HG03280 (cell line): ENCODE results near the gene GBP3.
A peak's percentile ranks its signal among the peaks of the same experiment; 100 is the strongest.
"Not testable (repeated sequence)": the region's sequence is repeated elsewhere in the genome, so short reads cannot be mapped to it uniquely, and the experiment has no call there.

Experiments
- ATAC-seq: cut with Tn5 transposase; IDR thresholded peaks from one replicate; pipeline ENCODE4 v1.9.1; 2021; ENCODE audit warnings: mild to moderate bottlenecking, moderate library complexity; ENCODE audit not compliant: unreplicated experiment

The GBP3 gene

DNA sequence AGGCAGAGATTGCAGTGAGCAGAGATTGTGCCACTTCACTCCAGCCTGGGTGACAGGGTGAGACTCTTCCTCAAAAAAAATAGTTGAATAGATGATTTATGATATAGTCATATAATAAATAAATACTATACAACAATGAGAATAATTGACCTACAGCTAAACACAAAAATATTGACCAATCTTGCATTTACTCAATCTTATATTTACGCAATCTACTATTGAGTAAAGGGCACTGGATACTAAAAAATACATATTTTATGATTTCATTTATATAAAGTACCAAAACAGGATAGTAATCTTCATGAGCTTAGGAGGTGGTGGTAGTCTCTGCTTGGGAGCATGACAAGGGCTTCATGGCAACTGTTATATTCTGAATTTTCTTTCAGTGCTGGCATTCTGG lies 19.1 kb upstream of the GBP3 start:
- ATAC-seq: no peak

DNA sequence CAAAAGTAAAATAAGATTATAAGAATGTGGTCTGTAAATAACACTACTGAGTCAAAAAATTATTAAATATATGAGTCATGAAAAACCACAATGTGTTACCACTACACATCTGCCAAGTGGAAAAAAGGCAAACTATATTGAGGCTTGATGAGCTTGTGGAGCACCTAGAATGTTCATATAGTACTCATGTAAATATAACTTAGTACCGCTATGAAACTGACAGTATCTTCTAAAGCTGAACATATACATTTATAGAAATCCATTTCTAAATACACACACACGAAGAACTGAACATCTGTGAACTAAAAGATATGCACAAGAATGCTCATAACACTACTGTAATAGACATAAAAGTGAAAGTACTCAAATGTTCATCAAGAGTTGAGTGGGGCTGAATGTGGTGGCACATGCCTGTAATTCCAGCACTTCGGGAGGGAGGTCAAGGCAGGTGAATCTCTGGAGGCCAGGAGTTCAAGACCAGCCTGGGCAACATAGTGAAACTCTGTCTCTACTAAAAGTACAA lies 18.5 kb upstream of the GBP3 start:
- peak; percentile 97 for ATAC-seq

DNA sequence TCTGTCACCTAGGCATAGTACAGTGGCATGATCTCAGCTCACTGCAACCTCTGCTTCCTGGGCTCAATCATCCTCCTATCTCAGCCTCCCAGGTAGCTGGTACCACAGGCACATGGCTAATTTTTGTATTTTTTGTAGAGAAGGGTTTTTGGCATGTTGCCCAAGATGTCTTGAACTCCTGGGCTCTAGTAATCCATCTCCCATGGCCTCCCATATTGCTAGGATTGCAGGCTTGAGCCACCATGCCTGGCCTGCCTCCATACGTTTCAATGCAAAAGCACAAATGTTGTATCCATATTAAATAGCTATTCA lies 17.6 kb upstream of the GBP3 start:
- no peak for ATAC-seq

DNA sequence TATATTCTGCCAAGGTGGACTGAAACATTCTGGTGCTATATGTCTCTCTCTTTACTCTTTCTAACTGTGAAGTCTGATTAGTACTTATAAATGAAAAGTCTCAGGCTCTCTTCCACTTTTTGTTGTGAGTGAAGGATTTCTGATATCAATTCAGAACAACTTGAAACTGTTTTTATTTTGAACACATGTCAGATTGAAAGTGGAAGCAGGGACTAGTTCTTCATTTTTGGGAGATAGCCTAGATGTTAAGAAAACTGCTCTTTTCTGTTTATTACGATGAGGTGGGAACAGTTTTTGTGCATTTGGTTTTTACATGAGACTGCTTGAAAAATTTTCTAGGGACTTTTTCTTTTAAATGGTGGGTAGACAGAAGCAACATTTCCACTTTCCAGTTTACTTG lies 14.5 kb upstream of the GBP3 start:
- no peak for ATAC-seq

DNA sequence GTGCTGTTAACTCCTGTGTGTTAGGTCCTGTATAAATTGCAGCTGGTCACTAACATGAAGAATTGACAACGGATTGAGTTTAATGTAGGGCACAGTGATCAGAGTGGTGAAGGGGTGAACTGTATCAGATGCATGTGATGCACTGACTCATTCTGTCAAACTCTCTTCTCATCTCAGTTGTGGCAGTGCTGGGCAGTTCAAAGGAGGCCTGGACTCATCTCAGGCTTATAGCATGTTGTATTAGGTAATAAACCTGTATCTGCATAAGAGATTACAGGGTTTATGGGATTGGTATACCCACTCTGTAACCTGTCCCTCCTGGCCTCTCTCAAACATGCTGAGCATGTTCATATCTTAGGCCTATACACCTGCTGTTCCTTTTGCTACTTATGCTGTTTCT lies 12.4 kb upstream of the GBP3 start:
- no peak for ATAC-seq

DNA sequence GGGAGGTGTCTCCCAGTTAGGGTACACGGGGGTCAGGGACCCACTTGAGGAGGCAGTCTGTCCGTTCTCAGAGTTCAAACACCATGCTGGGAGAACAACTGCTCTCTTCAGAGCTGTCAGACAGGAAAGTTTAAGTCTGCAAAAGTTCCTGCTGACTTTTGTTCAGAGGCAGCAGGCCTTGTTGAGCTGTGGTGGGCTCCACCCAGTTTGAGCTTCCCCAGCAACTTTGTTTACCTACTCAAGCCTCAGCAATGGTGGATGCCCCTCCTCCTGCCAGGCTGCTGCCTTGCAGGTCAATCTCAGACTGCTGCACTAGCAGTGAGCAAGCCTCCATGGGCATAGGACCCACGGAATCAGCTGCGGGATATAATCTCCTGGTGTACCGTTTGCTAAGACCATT lies 11.3 kb upstream of the GBP3 start:
- not testable (repeated sequence) for ATAC-seq

DNA sequence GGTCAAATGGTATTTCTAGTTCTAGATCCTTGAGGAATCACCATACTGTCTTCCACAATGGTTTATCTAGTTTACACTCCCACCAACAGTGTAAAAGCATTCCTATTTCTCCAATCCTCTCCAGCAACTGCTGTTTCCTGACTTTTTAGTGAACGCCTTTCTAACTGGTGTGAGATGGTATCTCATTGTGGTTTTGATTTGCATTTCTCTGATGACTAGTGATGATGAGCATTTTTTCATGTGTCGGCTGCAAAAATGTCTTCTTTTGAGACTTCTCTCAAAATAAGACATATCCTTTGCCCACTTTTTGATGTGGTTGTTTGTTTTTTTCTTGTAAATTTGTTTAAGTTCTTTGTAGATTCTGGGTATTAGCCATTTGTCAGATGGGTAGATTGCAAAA lies 6.4 kb upstream of the GBP3 start:
- ATAC-seq: not testable (repeated sequence)

DNA sequence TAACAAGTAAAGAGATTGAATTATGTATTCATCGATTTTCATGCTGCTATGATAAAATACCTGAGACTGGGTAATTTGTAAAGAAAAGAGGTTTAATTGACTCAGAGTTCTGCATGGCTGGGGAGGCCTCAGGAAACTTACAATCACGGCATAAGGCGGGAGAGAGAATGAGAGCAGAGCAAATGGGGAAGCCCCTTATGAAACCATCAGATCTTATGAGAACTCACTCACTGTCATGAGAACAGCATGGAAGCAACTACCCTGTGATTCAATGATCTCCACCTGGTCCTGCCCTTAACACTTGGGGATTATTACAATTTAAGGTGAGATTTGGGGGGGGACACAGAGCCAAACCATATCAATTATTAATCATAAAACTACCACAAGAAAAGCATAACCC lies 3.3 kb upstream of the GBP3 start:
- ATAC-seq: no peak

DNA sequence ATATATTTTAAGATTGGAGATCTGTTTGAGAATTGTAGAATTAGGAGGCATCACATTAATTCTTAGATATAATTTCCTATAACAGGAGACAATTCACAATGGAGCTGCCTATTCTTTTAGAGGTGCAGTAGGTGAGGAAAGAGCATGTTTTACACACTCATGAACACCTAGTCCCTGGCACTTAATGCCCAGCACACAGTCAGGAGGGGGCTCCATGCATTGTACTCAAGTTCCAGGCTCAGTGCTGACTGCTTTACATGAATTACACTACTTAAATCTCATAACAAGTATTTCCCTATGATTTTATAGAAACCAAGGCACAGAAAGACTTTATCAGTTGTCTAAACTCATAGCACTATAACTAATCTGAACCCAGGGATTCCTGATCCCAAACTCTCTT lies 360 bp upstream of the GBP3 start:
- ATAC-seq: no peak

DNA sequence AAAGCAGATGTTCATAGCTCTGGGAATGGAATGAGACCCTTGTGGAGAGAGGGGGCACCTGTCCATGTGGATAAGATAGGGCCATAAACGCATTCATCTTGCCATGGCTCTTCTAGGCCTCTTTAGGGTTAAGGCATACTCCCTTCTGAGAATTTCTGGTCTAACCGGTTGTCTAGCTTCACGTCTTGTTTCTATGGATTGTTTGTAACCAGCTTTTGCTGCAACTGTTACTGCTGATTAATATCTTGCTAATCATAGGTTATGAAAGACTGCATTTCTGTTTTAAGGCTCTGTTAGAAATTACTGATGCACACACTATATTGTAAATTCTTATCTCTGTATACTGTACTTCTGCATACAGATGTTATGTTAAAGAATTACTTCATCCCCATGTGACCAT lies 4.3 kb downstream of the GBP3 start:
- not testable (repeated sequence) for ATAC-seq

DNA sequence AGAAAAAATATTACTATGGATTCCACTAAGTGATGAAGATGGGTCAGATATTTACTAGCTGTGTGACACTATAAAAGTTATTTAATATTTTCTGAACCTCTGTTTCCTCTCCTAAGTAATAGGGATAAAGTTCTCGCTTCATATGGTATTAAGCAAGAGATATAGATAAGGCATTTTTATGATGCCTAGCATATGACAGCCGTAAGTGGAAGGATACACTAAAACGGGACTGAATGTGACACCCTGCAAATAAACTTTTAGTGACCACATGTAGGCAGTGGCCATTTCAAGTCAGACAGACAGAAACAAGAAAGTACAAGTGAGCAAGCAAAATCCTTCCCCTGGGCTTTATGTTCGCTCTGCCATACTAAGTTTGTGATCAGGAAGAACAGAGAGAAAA lies 14.2 kb downstream of the GBP3 start:
- no peak for ATAC-seq

DNA sequence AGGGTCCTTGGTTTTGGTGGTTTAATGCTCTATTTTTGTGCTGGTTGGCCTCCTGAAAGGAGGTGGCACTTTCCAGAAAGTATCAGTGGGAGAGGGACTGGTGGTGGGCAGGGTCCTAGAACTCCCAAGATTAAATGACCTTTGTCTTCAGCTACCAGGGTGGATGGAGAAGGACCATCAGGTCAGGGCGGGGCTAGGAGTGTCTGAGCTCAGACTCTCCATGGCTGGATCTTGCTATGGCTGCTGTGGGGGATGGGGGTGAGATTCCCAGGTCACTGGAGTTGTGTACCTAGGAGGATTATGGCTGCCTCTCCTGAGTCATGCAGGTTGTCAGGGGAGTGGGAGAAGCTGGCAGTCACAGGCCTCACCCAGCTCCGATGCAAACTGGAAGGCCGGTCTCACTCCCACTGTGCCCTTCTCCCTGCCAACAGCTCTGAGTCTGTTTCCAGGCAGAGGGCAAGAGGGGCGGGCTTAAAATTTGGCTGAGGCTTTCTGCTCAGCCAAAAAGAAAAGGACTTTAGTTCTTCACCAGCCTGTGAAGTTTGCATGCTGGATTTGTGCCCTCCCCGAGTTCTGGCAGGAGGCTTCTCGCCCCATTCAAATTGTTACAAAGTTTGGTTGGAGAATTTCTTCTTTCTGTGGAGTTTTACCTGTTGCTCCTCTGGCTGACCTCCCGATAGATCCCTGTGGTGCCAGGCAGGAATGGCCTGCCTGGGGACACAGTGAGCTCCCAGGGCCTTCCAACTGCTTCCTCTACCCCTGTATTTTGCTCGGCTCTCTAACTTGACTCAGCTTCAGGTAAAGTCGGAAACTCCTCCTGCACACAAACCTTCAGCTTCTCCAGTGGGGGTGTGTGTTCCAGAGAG lies 17.1 kb downstream of the GBP3 start:
- ATAC-seq: no peak

DNA sequence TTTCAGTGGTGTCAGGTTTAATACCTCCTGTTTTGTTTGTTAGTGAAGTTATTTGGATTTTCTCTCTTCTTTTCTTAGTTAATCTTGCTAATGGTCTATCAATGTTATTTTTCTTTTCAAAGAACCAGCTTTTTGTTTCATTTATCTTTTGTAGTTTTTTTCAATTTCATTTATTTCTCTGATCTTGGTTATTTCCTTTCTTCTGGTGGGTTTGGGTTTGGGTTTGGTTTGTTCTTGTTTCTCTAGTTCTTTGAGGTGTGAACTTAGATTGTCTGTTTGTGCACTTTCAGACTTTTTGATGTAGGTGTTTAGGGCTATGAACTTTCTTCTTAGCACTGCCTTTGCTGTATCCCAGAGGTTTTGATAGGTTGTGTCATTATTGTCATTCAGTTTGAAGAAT lies 20.5 kb downstream of the GBP3 start:
- ATAC-seq: not testable (repeated sequence)

DNA sequence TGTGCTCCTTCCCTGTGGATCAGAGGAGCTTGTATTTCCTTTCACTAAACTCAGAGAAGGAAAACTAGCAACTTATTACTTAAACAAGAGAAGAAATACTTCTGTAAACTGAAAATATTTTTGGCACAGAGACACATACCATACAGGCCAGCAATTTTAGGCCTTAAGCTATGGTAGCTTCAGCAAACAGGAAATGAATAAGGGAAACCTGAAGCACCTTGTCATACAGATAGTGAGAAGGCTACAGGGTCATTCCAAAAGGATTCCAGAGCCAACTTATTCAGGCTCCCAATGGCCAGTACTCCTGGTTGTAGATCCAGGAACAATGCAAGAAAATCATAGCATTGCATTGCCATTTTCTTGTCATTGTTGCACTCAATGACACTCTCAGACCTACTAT lies 21.2 kb downstream of the GBP3 start:
- ATAC-seq: no peak

DNA sequence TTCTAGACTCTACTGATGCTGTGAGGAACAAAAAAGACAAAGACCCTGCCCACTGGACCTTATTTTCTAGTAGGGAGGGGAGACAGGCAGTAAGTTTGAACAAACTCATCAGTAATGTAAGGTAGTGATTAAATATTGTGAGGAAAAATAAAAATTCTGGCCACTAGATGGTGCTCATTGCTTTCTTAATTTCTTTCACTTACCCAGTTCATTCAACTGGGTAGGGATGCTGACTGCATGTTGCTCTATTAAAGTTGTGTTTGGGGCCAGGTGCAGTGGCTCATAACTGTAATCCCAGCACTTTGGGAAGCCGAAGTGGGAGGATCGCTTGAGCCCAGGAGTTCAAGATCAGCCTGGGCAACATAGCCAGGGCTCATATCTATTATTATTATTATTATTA lies 23.9 kb downstream of the GBP3 start:
- ATAC-seq: peak; percentile 78

DNA sequence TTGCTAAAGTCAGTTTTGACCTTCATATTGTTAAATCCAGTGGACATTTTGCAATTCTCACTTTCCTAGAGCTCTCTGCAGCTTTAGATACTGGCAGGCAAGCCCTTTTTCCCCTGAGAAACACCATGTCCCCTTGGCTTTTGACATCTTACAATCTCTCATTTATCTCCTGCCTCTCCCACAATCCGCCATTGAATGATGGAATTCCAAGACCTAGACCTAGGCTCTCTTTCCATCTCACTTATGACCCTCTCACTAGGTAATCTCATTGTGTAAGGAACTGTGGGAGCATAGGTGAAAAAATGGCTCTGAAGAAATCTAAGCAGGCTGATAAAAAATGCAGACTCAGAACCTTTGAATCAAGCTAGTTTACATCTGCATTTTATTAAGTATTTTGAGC lies 32.2 kb downstream of the GBP3 start:
- ATAC-seq: no peak

DNA sequence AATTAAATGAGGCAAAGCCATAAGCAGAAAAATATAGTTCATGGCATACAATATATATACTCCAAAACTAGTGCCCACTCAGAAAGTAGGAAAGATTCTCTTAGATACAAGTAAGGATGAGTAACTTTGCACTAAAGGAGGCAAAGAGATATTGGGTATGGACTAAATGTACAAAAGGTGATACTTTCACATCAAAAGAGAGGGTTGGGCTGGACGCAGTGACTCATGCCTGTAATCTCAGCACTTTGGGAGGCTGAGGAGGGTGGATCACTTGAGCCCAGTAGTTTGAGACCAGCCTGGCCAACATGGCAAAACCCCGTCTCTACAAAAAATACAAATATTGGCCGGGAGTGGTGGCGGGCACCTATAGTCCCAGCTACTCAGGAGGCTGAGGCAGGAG lies 37.0 kb downstream of the GBP3 start:
- no peak for ATAC-seq

DNA sequence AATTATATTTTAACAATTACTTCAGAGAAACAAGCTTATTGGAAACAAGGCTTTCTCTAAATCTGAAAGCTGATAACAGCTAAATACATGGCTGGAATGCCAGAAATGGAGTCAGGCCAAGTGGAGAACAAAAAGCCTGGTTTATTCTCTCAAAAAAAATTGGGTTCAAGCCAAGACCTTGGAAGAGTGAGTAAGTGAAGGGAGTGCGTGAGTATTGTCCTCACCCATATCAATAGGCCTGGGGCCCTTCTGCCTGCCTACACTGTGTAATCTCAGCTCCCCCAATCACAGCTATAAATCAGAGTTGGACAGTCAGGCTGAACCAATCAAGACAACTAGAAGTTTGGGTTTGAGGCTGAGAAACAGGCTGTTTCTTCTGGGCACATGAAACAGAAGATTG lies 37.6 kb downstream of the GBP3 start:
- no peak for ATAC-seq

DNA sequence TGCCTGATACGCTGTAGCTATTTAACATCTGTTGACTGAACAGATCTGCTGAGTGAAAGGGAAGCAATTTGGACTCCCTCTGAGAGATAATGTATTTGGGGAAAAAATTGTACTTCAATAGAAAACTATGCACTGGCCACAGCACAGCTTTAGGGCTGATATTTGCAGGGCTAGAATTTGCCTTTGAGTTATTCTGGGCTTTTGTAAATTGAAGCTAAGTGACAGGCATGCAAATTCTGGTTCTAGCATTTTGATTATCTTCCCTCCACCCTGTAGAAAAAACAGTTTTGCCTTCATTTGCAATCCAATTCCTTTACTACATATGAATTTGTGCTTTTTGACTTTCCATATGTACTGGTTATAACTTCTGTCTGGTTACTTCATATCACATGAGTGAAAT lies 38.1 kb downstream of the GBP3 start:
- no peak for ATAC-seq

DNA sequence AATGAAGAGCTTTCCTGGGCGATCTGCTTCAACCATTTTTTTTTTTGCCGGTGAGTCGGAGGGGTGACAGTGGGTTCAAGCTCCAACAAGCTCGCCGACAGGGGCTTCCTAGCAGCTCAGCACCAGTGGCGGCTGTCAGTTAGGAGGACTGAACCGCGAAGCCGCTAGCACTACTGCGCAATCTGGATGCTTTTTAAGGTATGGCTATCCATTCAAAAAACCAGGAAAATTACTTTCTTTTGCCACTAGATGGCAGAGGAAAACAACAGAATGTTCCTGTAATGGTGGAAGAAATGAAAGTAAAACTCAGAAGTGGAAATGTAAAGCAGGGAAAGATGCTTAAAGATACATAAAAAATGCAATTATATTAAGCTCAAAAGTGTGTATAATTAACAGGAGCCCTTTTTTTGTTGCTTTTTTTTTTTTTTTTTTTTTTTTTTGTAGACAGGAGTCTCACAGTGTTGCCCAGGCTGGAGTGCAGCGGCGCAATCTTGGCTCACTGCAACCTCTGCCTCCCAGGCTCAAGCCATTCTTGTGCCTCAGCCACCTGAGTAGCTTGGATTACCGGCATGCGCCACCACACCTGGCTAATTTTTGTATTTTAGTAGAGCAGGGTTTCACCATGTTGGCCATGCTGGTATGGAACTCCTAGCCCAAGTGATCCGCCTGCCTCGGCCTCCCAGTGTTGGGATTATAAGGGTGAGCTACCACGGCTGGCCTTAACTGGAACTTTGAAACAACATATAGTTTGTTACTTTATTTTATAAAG lies 38.7 kb downstream of the GBP3 start:
- ATAC-seq: no peak

DNA sequence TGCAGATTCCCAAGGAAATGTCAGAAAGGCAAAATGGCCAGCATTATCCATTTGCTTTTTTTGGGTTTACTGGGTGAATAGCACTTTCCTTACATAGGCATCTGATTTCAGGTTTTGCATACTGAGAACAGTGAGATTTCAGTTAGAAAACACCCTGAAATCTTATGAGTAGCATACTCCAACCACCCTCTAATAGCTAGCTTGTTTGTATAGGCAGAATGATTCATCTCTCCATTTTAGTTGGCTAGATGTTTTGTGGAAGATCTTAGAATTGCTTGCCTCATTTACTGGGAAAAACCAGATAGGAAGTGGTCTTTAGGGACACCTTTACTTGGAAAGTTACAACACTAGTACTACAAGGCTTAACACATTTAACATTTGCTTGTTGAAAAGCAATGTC lies 40.6 kb downstream of the GBP3 start:
- no peak for ATAC-seq

DNA sequence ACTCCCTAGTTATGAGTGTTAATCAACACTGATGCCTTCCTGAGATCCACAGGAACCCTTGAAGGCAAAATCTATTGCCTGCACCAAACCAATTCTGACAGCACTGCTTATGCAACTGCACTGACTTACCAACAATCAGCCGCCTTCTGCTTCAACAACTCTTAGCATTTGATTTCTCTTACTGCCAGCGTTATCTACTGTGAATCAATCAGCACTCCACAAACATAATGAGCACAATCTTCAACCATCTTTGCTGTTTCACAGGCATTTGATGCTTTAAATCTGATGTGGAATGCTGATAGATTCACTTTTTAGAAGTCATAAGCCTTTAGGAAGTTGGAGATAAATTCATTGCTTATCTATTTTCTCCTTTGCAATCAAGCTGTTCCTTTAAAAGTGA lies 41.2 kb downstream of the GBP3 start:
- ATAC-seq: not testable (repeated sequence)
